Measurements from ENCODE around the gene MSX2.

DNA sequence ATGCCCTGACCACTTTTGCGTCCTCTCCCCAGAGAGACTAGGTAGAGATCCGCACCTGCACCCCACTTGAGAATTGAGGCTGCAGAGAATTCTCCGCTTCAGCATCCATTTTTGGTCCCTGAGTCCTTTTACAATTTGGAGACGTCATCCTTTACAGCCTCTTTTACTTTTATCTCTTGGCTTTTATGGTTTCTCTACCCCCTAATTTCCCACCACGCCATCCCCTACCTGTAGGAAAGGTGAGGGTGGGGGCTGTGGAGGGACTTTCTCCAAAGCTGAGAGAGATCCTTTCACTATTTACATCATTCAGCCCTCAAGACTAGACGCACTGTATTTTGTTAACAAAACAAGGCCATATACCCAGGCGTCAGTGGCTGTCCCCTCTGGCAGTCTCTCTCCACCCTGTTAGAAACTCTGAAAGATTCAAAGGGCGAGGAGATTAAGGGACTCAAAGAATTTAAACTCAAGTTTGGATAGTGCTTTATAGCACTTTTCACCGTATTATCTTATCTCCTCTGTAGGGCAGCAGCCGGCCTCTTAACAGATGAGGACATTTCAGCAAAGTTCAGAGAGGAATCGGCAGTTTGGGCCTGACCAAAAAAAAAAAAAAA is 1.7 kb downstream of the MSX2 start:
- TF ChIP-seq CTCF (conservative IDR thresholded peaks at IDR 0.05 in 1 of 2, IDR thresholded peaks at IDR 0.05 in 1 of 2; ENCODE audit: low read depth in 1 of 2, low read length in 2 of 2) (no peak), EZH2 (IDR thresholded peaks at IDR 0.05; ENCODE audit: low read length, missing control alignments) (no peak)

All from fibroblast of lung (primary cell).